Naive thymus-derived CD4-positive, alpha-beta T cell (primary cell): ENCODE data around the gene USP17L20. TPM values are rescaled to one million over a fixed set of nuclear protein-coding genes. Genes with fewer than 3 reads are reported as not detected.
"Not testable (repeated sequence)": the region's sequence is repeated elsewhere in the genome, so short reads cannot be mapped to it uniquely, and the experiment has no call there.

Source experiments
- ATAC-seq: fragments of 150-1000 bp; cut with Tn5 transposase; 2 replicates; pipeline ENCODE4 v1.10.0; 2021; ENCODE audit warnings: mild to moderate bottlenecking, moderate library complexity
- CTCF ChIA-PET: fragments of 350-600 bp; sonication (Branson Sonifier 250); formaldehyde crosslinking; loops from one replicate; lab custom pipeline; 2021; ENCODE audit warnings: antibody characterized with exemption; lab: Charles Lee
- POLR2A ChIA-PET: fragments of 350-600 bp; sonication (Branson Sonifier 250); formaldehyde crosslinking; loops from one replicate; lab custom pipeline; 2021; ENCODE audit warnings: antibody characterized with exemption, inconsistent platforms; lab: Charles Lee
- DNase-seq, 9 donors: peaks; one replicate each; pipeline versions ENCODE4 v3.0.0 to v3.0.0-alpha.2; 2020 to 2022; ENCODE audit warnings: mixed read lengths in 1 of 9
- H3K27ac ChIP-seq: one replicate; pipeline ENCODE4 v1.7.0; 2013; ENCODE audit warnings: mild to moderate bottlenecking, low read depth, low read length, moderate library complexity
- H3K27me3 ChIP-seq, 2 donors: one replicate each; pipeline ENCODE4 v1.7.0; 2013; ENCODE audit warnings: low read length in 2 of 2, mild to moderate bottlenecking in 2 of 2, moderate library complexity in 2 of 2; ENCODE audit not compliant: control insufficient read depth in 2 of 2, insufficient read depth in 2 of 2
- H3K36me3 ChIP-seq, 3 experiments: 1 replicate in 2 of 3; 2 replicates in 1 of 3; pipeline ENCODE4 v1.7.0; 2013; ENCODE audit warnings: low read length in 3 of 3, mild to moderate bottlenecking in 3 of 3, moderate library complexity in 1 of 3; ENCODE audit not compliant: insufficient read depth in 3 of 3, control insufficient read depth in 2 of 3
- H3K4me1 ChIP-seq, 2 donors: one replicate each; pipeline ENCODE4 v1.7.0; 2013; ENCODE audit warnings: low read length in 2 of 2, mild to moderate bottlenecking in 2 of 2, moderate library complexity in 1 of 2; ENCODE audit not compliant: control insufficient read depth in 2 of 2, insufficient read depth in 2 of 2
- H3K4me3 ChIP-seq: 2 replicates; pipeline ENCODE4 v1.7.0; 2013; ENCODE audit warnings: mild to moderate bottlenecking, low read length
- H3K9me3 ChIP-seq, 3 experiments: 1 replicate in 2 of 3; 2 replicates in 1 of 3; pipeline ENCODE4 v1.7.0; 2013; ENCODE audit warnings: low read length in 3 of 3; ENCODE audit not compliant: control insufficient read depth in 2 of 3
- H3K27ac Mint-ChIP-seq, 9 donors: one replicate each; pipeline ENCODE4 v1.8.0; 2020 to 2022; ENCODE audit warnings: mixed read lengths in 9 of 9, mild to moderate bottlenecking in 8 of 9, moderate library complexity in 5 of 9, inconsistent platforms in 2 of 9
- H3K27me3 Mint-ChIP-seq, 5 donors: one replicate each; pipeline ENCODE4 v1.8.0; 2021 to 2022; ENCODE audit warnings: mixed read lengths in 5 of 5, mild to moderate bottlenecking in 1 of 5
- H3K36me3 Mint-ChIP-seq, 5 donors: one replicate each; pipeline ENCODE4 v1.8.0; 2020 to 2022; ENCODE audit warnings: mixed read lengths in 5 of 5, mild to moderate bottlenecking in 3 of 5, inconsistent platforms in 1 of 5
- H3K4me1 Mint-ChIP-seq, 7 donors: one replicate each; pipeline ENCODE4 v1.8.0; 2020 to 2022; ENCODE audit warnings: mixed read lengths in 7 of 7, mild to moderate bottlenecking in 3 of 7, inconsistent platforms in 1 of 7
- H3K4me3 Mint-ChIP-seq, 10 donors: one replicate each; pipeline ENCODE4 v1.8.0; 2020 to 2022; ENCODE audit warnings: mild to moderate bottlenecking in 10 of 10, mixed read lengths in 10 of 10, moderate library complexity in 6 of 10, inconsistent platforms in 2 of 10
- H3K9me3 Mint-ChIP-seq, 11 donors: one replicate each; pipeline ENCODE4 v1.8.0; 2020 to 2022; ENCODE audit warnings: mixed read lengths in 11 of 11, mild to moderate bottlenecking in 4 of 11, inconsistent platforms in 1 of 11, moderate library complexity in 1 of 11
- intact Hi-C, 2 donors: fragments of 100-400 bp; cut with micrococcal nuclease; formaldehyde crosslinking; loops; one replicate each; pipeline ENCODE4 v1.15.1; 2023
- polyA plus RNA-seq, 2 donors: library from polyadenylated mRNA; unstranded; fragments of 300-500 nt; fragmentation: Illumina TruSeq; gene quantifications; one replicate each; pipeline ENCODE4 v1.2.3, GENCODE V29; 2021
- total RNA-seq, 6 experiments: library from RNA in 5 of 6; stranded (reverse) in 5 of 6; gene quantifications; 1 replicate in 5 of 6; 2 replicates in 1 of 6; pipeline ENCODE4 v1.2.3 and lab custom pipeline; 2021 to 2026

Gene USP17L20
- total and polyA plus RNA-seq, 7 experiments from 2014 or later, result not detected

DNA sequence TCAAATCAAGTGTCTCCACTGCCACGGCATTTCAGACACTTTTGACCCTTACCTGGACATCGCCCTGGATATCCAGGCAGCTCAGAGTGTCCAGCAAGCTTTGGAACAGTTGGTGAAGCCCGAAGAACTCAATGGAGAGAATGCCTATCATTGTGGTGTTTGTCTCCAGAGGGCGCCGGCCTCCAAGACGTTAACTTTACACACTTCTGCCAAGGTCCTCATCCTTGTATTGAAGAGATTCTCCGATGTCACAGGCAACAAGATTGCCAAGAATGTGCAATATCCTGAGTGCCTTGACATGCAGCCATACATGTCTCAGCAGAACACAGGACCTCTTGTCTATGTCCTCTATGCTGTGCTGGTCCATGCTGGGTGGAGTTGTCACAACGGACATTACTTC is 27.7 kb upstream of the USP17L20 start:
- DNase-seq, intact Hi-C loops, H3K27ac Mint-ChIP-seq, H3K4me3 ChIP-seq, H3K9me3 Mint-ChIP-seq, H3K4me1 ChIP-seq, H3K36me3 ChIP-seq, H3K9me3 ChIP-seq, H3K4me3 Mint-ChIP-seq, H3K27ac ChIP-seq, H3K27me3 ChIP-seq, H3K27me3 Mint-ChIP-seq, ATAC-seq, H3K36me3 Mint-ChIP-seq, CTCF ChIA-PET, H3K4me1 Mint-ChIP-seq, POLR2A ChIA-PET: not testable (repeated sequence)

DNA sequence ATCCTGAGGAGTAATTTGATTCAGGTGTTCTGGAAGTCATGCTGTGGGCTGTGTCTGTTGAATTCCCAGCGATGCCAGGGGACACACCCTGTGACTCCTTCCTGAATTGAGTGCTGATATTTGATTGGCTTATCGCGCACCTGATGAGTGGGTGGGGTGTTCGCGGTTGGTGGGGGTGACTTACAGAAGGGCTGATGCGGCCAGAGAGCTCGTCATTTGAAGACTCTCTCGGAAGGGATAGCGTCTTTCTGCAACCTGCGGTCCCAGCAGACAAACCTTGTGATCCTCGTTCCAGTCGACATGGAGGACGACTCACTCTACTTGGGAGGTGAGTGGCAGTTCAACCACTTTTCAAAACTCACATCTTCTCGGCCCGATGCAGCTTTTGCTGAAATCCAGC is 23.8 kb upstream of the USP17L20 start, which contains the start of gene USP17L15:
USP17L15 (plus strand) TSS at position 301 of the 400 bp plus-strand sequence; CDS start at position 301, 0 bp downstream.
- H3K27me3 ChIP-seq, POLR2A ChIA-PET, ATAC-seq, H3K4me3 Mint-ChIP-seq, H3K27me3 Mint-ChIP-seq, H3K27ac Mint-ChIP-seq, intact Hi-C loops, H3K36me3 Mint-ChIP-seq, H3K9me3 ChIP-seq, H3K36me3 ChIP-seq, H3K4me3 ChIP-seq, DNase-seq, H3K27ac ChIP-seq, H3K9me3 Mint-ChIP-seq, CTCF ChIA-PET, H3K4me1 ChIP-seq, H3K4me1 Mint-ChIP-seq: not testable (repeated sequence)

DNA sequence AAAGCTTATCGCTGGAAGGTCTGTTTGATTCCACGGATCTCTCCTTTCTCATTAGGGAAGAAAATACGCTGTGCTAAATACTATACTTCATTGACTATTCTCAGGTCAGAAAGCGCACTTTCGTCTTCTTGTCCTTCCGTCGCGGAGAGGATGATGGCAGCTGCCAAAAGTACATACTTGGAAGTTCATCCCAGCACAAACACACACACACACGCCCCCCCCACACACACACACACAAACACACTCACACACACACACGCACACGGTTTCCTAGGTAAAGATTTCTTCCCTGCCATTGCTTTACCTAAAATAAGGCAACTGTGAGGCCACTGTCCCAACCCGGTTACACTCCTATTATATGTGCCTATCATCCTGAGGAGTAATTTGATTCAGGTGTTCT is 19.5 kb upstream of the USP17L20 start:
- DNase-seq, H3K9me3 ChIP-seq, H3K27me3 ChIP-seq, H3K9me3 Mint-ChIP-seq, H3K4me3 ChIP-seq, H3K27ac Mint-ChIP-seq, ATAC-seq, H3K4me3 Mint-ChIP-seq, H3K36me3 Mint-ChIP-seq, CTCF ChIA-PET, intact Hi-C loops, H3K36me3 ChIP-seq, POLR2A ChIA-PET, H3K27ac ChIP-seq, H3K4me1 ChIP-seq, H3K27me3 Mint-ChIP-seq, H3K4me1 Mint-ChIP-seq: not testable (repeated sequence)

DNA sequence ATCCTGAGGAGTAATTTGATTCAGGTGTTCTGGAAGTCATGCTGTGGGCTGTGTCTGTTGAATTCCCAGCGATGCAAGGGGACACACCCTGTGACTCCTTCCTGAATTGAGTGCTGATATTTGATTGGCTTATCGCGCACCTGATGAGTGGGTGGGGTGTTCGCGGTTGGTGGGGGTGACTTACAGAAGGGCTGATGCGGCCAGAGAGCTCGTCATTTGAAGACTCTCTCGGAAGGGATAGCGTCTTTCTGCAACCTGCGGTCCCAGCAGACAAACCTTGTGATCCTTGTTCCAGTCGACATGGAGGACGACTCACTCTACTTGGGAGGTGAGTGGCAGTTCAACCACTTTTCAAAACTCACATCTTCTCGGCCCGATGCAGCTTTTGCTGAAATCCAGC is 14.3 kb upstream of the USP17L20 start, which contains the start of gene USP17L17:
USP17L17 (plus strand) TSS at position 301 of the 400 bp plus-strand sequence; CDS start at position 301, 0 bp downstream.
- H3K36me3 Mint-ChIP-seq, H3K4me1 ChIP-seq, H3K27ac ChIP-seq, H3K4me3 ChIP-seq, ATAC-seq, intact Hi-C loops, H3K36me3 ChIP-seq, POLR2A ChIA-PET, H3K27ac Mint-ChIP-seq, H3K9me3 ChIP-seq, H3K4me3 Mint-ChIP-seq, DNase-seq, H3K4me1 Mint-ChIP-seq, H3K27me3 ChIP-seq, H3K27me3 Mint-ChIP-seq, CTCF ChIA-PET, H3K9me3 Mint-ChIP-seq: not testable (repeated sequence)

DNA sequence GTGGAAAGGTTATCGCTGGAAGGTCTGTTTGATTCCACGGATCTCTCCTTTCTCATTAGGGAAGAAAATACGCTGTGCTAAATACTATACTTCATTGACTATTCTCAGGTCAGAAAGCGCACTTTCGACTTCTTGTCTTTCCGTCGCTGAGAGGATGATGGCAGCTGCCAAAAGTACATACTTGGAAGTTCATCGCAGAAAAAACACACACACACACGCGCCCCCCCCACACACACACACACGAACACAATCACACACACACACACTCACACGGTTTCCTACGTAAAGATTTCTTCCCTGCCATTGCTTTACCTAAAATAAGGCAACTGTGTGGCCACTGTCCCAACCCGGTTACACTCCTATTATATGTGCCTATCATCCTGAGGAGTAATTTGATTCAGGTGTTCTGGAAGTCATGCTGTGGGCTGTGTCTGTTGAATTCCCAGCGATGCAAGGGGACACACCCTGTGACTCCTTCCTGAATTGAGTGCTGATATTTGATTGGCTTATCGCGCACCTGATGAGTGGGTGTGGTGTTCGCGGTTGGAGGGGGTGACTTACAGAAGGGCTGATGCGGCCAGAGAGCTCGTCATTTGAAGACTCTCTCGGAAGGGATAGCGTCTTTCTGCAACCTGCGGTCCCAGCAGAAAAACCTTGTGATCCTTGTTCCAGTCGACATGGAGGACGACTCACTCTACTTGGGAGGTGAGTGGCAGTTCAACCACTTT is 9.8 kb upstream of the USP17L20 start, which contains the start of gene USP17L18:
USP17L18 (plus strand) TSS at position 678 of the 728 bp plus-strand sequence; CDS start at position 678, 0 bp downstream.
- H3K27me3 Mint-ChIP-seq, H3K9me3 Mint-ChIP-seq, H3K27ac ChIP-seq, H3K27ac Mint-ChIP-seq, H3K9me3 ChIP-seq, ATAC-seq, H3K36me3 Mint-ChIP-seq, CTCF ChIA-PET, H3K36me3 ChIP-seq, H3K4me3 Mint-ChIP-seq, H3K4me1 ChIP-seq, H3K4me3 ChIP-seq, DNase-seq, intact Hi-C loops, POLR2A ChIA-PET, H3K27me3 ChIP-seq, H3K4me1 Mint-ChIP-seq: not testable (repeated sequence)

DNA sequence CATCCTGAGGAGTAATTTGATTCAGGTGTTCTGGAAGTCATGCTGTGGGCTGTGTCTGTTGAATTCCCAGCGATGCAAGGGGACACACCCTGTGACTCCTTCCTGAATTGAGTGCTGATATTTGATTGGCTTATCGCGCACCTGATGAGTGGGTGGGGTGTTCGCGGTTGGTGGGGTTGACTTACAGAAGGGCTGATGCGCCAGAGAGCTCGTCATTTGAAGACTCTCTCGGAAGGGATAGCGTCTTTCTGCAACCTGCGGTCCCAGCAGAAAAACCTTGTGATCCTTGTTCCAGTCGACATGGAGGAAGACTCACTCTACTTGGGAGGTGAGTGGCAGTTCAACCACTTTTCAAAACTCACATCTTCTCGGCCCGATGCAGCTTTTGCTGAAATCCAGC is 4.8 kb upstream of the USP17L20 start, which contains the start of gene USP17L19:
USP17L19 (plus strand) TSS at position 301 of the 400 bp plus-strand sequence; CDS start at position 301, 0 bp downstream.
- H3K27me3 Mint-ChIP-seq, H3K9me3 Mint-ChIP-seq, H3K4me3 Mint-ChIP-seq, H3K4me1 ChIP-seq, CTCF ChIA-PET, intact Hi-C loops, H3K4me3 ChIP-seq, H3K27ac Mint-ChIP-seq, H3K9me3 ChIP-seq, DNase-seq, H3K4me1 Mint-ChIP-seq, H3K27me3 ChIP-seq, POLR2A ChIA-PET, ATAC-seq, H3K36me3 ChIP-seq, H3K27ac ChIP-seq, H3K36me3 Mint-ChIP-seq: not testable (repeated sequence)

DNA sequence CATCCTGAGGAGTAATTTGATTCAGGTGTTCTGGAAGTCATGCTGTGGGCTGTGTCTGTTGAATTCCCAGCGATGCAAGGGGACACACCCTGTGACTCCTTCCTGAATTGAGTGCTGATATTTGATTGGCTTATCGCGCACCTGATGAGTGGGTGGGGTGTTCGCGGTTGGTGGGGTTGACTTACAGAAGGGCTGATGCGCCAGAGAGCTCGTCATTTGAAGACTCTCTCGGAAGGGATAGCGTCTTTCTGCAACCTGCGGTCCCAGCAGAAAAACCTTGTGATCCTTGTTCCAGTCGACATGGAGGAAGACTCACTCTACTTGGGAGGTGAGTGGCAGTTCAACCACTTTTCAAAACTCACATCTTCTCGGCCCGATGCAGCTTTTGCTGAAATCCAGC is 4.6 kb downstream of the USP17L20 start, which contains the start of gene USP17L21:
USP17L21 (plus strand) TSS at position 301 of the 400 bp plus-strand sequence; CDS start at position 301, 0 bp downstream.
- CTCF ChIA-PET, result not testable (repeated sequence)

More for the DNA sequence above, 4.6 kb downstream of the USP17L20 start, which contains the start of gene USP17L21:
- H3K4me3 ChIP-seq, H3K4me1 ChIP-seq, H3K4me1 Mint-ChIP-seq, H3K9me3 Mint-ChIP-seq, H3K27ac Mint-ChIP-seq, H3K36me3 Mint-ChIP-seq, H3K27me3 ChIP-seq, H3K27ac ChIP-seq, DNase-seq, intact Hi-C loops, H3K4me3 Mint-ChIP-seq, POLR2A ChIA-PET, H3K27me3 Mint-ChIP-seq, ATAC-seq, H3K36me3 ChIP-seq, H3K9me3 ChIP-seq: not testable (repeated sequence)
